HCEC 1CT (cell line): Measurements from ENCODE around the gene PAX8.

Source experiments
- DNase-seq: peaks from one replicate; pipeline ENCODE4 v3.0.0-alpha.2; 2017

The PAX8 gene

DNA sequence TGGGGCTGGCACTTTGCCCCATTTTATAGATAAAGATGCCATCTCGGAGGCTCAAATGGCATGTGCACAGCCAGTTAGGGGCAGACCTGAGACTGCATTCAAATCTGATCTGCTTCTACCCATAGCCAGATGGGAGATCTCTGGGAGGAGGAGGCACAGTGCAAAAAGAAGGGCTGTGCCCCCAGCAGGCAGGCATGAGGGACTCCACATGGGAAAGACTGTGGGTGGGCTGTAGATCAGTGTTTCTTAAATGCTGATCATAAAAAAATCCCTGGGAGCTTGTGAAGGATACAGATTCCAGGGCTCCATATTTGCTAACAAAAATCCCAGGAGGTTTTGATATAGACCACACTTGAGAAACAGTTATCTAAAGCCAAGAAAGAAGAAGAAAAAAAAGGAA lies 15.2 kb downstream of the PAX8 start:
- DNase-seq, result no peak

DNA sequence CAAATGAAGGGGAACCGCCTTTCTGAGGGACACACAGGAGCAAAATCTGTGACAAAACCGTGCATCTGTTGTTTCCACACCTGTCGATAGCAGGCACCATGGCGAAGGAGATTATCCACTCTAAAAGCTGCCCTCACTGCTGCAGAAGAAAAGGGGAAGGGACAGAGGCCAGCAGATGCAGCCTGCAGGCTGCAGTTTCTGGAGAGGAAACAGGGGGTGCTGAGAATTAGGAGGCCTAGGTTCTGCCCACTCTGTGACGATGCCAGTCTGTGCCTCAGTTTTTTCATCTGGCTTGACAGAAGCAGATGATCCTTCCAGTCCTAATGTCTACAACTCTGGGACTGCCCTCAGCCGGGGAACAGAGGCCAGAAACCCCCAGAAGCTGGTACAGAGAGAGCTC lies 17.7 kb downstream of the PAX8 start:
- no peak for DNase-seq

DNA sequence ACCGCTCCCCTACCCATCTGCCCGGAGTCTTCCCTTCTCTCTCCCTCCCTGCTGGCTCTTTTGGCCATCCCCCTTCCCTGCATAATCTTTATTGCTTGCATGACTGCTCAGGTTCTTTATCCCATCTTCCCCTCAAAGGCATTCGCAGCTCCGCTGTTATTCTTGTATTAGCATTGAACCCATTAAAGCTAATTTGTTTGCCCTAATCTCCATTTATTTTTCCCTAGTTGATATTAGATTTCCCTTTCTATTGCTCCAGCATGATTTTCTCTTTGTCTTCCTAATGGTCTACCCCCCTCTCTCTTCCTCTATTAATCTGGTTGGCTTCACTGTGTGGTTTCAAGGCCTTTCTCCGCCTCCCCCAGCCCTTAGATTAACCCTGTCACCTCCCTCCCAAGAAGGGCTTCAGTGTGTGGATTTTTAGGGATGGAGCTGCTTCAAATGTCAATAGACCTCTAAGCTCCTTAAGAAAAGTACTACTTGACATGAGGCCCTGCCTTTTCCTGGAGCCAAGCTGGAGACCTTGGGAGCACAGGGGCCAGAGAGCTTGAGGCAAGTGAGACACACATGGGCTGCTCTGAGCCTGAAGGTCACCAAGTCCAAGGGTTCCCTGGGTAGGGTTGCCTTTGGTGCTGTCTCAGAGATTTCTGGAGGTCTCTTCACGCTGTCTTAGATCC lies 20.1 kb downstream of the PAX8 start:
- DNase-seq, result no peak

DNA sequence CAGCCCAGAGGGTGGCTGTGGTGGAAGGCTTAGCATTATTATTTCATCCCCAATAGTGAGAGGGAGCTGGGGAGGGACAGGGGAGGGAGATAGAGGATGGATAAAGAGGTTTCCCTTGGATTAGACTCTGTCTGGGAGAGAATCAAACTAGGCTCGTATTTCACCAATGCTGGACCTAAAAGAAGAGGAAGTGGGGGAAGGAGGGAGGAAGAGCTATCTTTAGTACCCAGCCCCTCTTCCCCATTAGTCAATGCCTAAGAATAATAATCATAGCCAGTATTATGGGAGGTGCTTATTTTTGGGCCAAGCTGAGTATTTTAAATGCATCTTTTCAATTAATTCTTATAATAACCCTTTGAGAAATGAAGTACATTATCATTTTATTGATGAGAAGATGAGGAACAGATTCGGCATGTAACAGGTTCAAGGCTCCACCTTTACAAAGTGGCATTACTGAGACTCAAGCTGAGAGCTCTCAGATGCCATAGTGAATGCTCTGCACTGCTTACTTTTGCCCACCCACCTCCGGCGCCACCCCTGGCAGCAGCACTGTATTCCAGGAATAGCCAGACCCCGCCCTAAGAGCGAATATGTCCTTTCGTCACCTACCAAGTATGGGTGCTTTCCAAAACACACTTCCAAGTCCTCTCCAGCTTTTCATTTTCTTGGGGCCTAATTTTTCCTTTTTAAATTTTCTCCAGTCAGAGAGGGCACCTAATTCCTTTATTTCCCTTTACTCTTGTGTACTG lies 21.0 kb downstream of the PAX8 start:
- no peak for DNase-seq

DNA sequence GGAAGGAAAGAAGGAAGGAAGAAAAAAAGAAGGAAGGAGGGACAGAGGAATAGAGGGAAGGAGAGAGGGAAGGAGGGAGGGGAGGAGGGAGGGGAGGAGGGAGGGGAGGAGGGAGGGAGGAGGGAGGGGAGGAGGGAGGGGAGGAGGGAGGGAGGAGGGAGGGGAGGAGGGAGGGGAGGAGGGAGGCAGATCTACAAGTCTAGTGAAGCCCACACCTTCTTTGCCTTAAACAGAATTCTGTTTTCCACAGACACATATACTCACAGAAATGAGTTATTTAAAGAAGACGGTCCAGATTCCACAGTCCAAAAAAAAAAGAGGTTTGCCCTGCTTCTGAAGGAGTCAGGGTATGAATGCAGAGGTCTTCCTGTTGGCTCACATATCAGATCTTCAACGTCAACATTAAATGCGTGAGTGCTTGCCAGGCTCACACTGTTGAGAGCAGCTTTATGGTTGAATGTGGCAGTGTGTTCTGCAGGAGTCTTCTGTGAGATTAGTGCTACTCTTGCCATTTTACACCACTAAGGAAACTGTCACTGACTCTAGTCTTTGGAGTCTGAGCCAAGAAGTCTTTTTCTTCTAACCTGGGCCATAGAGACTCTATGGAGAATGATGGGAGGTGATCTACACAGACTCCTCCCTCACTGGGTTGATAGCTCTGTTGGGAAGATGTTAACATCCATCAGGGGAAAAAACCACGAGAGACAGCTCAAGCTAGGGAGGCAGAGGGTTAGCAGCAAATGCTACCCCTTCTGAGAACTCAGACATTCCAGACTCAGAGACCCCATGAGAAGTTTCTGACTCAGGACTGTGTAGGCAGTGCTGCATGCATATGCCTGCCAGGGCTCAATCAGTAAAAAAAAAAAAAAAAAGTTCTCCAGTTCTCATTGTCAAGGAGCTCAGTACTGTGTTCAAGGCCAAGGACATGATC lies 23.3 kb downstream of the PAX8 start:
- DNase-seq, result no peak

DNA sequence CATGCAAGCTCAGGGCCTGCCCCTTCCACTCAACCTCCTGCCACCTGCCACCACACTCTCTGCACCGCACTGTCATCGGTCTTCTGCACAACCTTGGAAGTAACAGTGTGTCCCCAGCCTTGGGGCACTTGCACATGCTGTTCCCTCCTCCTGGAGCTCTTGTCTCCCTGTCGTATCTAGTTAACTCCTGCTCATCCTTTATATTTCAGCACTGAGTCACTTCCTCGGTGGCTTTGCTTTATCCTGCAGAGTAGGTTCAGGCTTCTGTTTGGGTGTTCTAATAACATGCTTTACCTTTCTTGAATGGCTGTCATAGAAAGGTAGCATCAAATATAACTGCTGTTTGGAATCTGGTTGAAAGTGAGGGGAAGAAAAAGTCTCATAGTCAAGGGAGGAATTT lies 25.3 kb downstream of the PAX8 start:
- DNase-seq, result no peak

DNA sequence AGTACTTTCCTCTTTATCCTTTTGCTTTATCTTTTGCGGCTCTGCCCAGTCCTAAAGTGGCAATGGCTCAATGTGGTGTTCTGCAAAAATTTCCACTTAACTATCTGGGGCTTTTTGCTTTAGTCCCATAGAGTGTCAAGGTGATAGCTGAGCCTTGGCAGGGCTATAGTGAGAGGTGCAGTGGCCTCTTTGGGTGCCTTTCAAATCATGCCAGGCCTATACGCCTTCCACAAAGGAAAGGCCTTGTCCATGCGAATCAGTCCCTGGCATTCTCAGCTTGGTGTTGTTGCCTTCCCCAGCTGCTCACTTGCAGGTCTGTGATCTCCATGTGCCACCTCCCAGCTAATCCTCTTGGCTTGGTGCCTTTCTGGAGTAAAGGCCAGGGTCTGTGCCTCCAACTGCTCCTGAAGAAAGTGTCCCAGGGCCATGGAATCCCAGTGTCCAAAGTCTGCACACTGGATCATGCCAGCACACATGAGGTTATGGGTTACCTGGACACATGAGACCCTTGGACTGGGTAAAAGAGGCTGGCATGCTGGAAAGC lies 26.6 kb downstream of the PAX8 start:
- no peak for DNase-seq

DNA sequence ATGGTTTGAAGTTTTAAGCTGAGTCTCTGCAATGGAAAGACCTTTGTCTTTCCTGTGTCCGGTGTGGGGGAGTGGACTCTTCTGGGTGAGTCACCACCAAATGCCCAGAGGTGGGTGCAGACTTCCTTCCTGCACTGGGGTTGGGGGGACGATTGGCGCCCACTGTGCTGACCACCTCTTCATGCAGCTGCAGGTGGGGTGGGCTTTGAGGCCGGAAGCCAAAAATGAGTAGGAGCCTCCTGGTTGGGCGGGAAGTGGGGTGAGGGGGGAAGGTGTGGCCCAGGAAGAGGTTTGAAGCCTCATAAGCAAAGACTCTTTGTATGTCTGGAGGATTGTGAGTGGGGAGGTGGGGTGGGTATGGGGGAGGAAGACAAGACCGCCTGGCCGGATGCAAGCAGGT lies 27.6 kb downstream of the PAX8 start:
- no peak for DNase-seq

DNA sequence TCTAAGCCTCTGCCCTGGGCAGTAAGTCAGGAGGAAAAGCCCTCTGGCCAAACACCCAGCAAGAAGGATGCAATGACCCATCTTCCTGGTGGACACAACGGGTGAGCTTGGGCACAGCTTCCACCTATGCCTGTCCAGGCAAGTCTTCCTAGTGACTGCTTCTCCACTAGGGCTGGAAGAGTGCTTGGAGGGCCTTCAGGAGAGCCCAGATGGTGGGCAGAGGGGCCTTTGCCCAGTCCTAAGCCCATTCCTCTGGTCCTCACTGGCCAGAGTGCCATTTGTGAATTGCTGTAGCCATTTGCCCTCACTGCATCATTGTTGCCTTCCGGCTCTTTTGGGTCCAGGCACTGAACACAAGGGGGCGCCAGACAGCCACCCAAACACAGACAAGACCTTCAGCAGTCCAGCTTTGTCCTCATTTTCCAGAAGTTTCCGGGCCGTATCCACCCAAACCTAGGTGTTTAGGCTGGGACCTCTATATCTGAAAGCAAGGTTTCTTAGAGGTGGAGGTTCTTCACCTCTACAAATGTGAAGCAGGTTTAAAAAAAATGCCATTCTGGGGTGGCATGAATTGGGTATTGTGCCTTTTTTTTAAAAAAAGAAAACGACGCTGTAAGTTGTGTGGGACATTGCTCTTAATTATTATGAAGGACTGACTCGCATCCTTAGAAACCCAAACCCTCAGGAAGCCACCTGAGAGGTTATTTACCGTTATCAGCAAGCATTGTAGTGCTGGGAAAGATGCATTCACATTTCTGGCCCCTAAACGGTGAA lies 29.5 kb downstream of the PAX8 start:
- peak; percentile 67 for DNase-seq

DNA sequence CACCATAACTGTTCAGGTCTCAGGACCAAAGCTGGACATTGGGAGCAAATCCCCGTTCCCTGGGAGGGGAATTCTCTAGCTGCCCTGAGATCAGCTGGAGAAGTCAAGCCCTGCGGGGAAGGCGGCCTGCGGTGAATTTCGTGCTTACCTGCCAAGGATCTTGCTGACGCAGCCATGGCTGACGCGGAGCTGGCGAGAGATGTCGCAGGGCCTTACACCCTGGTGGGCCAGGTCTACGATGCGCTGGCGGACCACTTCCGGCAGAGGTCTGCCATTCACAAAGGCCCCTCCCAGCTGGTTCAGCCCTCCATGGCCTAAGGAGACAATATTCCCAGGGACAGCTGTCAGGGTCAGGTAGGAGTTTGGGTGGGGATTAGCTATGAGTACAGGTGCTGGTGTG lies 32.1 kb downstream of the PAX8 start:
- no peak for DNase-seq

DNA sequence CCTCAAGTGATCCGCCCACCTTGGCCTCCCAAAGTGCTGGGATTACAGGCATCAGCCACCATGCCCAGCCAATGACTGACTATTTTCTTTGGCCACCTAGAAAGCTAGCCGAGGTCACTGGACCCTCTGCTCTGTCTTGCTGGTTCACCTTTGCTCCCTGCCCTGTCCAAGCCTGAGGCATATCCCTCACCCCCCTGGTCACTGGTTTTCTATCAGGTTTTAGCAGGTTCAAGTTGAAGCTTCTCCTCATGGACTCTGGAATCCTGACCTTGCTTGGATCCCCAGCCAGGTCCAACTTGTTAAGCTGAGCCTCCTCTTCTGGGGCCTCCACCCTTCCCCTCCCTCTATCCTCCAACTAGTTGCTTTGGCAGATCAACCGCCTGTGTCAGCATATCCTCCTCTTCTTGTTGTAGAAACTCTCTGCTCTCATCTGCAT lies 33.4 kb downstream of the PAX8 start:
- no peak for DNase-seq

DNA sequence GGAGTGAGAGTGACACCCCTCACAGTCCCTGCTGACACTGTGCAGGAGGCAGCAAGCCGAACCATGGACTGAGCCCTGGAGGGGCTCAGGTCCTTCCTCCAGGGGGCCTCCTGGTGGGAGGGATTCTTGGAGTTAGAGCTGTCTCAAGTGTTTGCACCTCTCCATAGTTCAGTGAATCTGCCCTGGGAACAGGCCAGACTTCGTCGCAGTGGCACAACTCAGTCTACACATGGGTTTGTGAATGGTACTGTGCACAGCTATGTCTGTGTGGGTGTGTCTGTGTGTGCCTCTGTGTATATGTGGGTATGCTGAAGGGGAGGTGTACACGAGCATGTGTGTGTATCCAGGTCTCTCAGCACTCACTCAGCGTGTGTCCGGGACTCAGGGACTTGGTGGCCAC lies 36.4 kb downstream of the PAX8 start:
- no peak for DNase-seq

DNA sequence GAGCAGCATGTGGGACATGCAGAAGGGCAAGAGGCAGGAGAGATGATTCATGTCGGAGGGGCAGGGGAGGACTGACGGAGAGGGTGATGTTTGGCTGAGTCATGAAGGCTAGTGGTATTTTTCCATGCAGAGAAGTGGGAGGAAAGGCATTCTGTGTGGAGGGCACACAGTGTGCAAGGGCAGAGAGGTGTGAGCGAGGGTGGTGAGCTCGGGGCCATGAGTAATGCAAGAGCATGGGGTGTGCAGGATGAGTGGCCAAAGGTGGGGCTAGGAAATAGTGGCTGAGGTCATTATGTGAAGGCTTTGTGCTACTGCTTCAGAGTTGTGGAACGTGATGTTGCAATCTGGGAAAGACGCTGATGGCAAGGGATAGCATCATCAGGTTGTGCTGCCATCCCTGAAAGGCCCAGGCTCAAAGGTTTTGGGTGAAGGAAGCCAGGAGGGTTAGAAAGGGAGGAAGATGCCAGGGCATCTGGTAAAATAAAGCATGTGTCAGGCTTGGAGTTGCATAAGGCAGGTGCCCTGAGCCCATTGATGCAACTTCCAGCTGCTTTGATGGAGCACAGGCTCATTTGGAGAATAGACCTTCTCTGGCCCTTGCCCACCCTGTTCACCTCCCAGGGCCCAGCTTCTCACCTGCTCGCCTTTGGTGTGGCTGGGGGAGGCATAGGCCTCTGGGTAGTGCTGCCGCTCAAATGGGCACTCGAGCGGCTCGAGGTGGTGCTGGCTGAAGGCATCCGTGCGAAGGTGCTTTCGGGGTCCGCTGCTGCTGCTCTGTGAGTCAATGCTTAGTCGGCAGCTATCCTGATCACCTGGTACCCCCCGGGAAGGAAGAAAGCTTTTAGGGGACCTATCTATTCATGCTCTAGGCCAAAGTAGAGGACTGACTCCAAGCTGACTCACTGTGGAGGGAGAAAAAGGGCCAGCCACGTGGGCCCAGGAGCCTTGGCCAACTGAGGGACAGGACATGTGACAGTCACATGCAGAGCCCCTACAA lies 37.5 kb downstream of the PAX8 start:
- DNase-seq, result peak; percentile 100

DNA sequence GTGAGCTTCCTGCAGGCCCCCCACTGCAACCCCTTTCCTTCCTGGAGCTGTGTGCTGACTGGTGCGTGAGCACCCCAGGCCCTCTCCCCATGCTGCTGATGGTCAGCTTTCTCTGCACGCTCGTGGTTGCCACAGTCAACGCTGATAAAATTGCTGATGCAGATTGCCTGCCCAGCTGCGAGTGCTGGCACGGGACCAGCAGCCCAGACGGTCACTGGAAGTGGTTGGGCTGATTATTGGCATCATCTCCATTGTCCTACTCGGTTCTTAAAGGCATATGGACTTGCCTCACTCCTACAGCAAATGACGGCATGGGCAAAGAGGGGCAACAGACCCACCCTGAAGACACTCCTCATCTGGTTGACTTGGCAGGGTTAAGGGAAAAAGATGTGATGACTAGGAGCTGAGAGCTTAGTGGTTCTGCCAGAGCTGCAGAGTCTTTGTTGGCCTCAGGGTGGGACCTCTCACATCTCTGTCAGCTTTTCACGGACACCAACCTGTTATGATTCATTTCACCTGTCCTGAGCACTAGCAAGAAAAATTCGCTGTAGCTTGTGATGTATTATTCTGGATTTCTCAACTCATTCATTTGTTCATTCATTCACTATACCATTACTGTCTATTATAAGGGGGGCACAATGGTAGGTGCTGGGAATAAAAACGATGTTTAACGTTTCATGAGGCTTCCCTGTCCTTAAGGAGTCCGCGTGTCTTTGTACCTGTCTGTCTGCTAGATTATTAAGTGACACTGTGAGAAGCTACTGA lies 38.4 kb downstream of the PAX8 start:
- peak; percentile 88 for DNase-seq

DNA sequence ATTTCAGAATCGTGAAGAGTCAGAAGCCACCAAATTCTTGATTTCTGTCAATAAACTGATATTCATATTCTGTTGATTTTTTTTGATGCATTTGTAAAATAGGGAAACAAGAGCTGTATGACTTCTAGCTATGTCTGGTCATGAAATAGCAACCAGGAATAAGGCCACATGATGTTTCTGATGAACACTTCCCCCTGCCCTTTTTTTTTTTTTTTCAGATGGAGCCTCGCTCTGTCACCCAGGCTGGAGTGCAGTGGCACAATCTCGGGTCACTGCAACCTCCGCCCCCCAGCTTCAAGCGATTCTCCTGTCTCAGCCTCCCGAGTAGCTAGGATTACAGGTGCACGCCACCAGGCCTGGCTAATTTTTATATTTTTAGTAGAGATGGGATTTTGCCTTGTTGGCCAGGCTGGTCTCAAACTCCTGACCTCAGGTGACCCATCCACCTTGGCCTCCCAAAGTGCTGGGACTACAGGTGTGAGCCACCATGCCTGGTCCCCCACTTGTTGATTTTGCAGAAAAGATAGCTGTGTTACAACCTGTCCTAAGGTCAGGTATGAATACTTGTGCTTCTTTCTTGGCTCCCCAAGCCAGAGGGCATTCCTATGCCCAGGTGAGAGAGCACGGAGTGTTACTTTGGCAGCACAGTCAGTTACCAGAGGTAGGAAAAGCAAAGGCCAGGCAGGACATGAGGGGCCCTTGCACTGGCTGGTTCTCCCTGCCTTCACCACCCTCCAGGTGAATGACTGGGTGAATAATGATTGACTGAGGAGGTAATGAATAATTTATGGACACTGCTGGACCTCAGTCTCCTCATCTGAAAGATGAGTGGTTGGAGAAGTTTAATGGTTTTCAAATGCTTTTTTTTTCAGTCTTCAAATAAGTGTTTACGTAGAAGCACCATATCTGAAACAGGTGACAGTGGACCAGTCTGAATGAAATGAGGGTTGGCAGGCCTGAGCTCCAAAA lies 39.6 kb downstream of the PAX8 start:
- no peak for DNase-seq

DNA sequence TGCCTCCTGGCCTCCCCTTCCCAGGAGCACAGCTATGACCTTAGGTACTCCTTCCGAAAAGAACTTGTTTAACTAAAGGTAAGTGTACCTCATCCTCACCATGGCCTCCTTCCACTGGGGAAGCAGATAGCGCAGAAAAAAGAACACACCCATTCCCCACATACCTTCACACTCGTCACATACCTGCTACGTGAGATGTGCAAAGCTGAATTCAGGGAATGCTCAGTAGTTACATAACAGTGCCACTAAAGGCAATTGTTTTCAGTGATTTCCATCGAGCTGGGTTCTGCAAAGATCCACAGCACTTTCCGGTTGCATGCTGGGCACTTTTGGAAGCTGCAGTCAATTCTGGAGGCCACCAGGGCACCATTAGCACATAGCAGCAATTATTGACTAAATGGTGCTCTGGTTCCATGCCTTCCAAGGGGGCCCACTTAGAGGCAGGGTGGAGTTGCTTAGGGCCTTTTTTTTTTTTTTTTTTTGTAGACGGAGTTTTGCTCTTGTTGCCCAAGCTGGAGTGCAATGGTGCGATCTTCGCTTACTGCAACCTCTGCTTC lies 41.0 kb downstream of the PAX8 start:
- no peak for DNase-seq

DNA sequence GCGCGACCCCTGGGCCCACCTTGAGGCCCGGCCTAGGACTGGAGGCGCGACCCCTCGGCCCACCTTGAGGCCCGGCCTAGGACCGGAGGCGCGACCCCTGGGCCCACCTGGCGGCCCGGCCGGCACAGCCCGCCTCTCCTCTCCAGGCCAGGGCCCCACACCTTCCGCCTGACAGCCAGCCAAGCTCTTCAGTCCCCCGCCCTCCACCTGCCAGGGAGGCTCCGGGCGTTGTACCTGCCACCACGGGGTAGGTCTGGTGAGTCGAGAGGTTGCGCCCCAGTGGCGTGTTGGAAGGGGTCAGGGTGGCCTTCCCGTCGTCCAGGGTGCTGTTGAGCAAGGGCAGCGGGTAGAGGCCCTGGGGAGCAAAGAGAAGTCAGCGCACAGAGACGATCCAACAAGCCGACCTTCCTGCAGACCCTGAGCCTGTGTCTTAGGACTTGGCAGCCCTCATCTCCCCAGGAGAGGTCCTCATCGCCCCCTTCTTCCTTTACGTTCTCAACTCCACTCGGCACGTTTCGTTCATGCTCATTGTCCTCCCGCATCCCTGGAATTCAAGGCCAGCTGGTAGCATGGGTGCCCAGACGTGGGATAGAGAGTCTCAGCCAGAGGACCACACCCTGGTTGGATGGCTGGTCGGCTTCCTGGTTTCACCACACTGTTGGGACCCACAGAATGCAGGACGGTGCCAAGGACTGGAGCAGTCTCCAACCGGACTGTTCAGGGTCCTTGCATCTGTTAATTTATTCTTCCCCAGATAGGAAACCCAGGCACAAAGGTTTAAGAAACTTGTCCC lies 42.2 kb downstream of the PAX8 start:
- DNase-seq, result no peak
